Astrocyte of the spinal cord (primary cell): ENCODE measurements around the gene GUCY1A2.
A peak's percentile ranks its signal among the peaks of the same experiment; 100 is the strongest.

Experiments
- DNase-seq: peaks from one replicate; pipeline ENCODE4 v3.0.0; 2011; ENCODE audit warnings: low read depth, low spot score
- H3K4me3 ChIP-seq: 2 replicates; pipeline ENCODE4 v1.5.1; 2011; ENCODE audit warnings: low read depth, mild to moderate bottlenecking, low read length, moderate library complexity
- CTCF ChIP-seq: IDR thresholded peaks from 2 replicates; pipeline ENCODE4 v1.5.1; 2012; ENCODE audit warnings: low read depth, mild to moderate bottlenecking, low read length, inconsistent platforms
- in situ Hi-C: cut with HindIII; loops from 2 replicates; pipeline ENCODE4 v1.10.0; 2017; ENCODE audit warnings: low sequenced_read_pairs

The GUCY1A2 gene

GRCh38 chr11:106684944-106685343 is 333.3 kb downstream of the GUCY1A2 start:
- no peak overlapping the region for H3K4me3 ChIP-seq
- in situ Hi-C loops = no loop called here
- DNase-seq = no peak
- TF ChIP-seq CTCF = no peak

- H3K4me3 ChIP-seq = no peak overlapping the region
- no peak for DNase-seq
- in situ Hi-C loops = no loop called here
- TF ChIP-seq CTCF = no peak
Measured at GRCh38 chr11:106683435-106683834, 334.8 kb downstream of the GUCY1A2 start.

GRCh38 chr11:106681435-106681834 is 336.8 kb downstream of the GUCY1A2 start:
- no peak overlapping the region for H3K4me3 ChIP-seq
- in situ Hi-C loops = no loop called here
- no peak for DNase-seq
- no peak for TF ChIP-seq CTCF

- no peak for TF ChIP-seq CTCF
- no peak overlapping the region for H3K4me3 ChIP-seq
- DNase-seq = no peak
- in situ Hi-C loops = no loop called here
Measured at GRCh38 chr11:106679581-106679980, 338.7 kb downstream of the GUCY1A2 start.

GRCh38 chr11:106679181-106679580 is 339.1 kb downstream of the GUCY1A2 start:
- no peak for TF ChIP-seq CTCF
- in situ Hi-C loops = no loop called here
- H3K4me3 ChIP-seq = no peak overlapping the region
- no peak for DNase-seq

GRCh38 chr11:106670069-106670468 is 348.2 kb downstream of the GUCY1A2 start:
- peak; percentile 76 for DNase-seq
- TF ChIP-seq CTCF = no peak
- no peak overlapping the region for H3K4me3 ChIP-seq
- in situ Hi-C loops = no loop called here

GRCh38 chr11:106668147-106668546 is 350.1 kb downstream of the GUCY1A2 start:
- no peak overlapping the region for H3K4me3 ChIP-seq
- in situ Hi-C loops = no loop called here
- DNase-seq = peak; percentile 75
- no peak for TF ChIP-seq CTCF
